IPS-NIHi11 (cell line): ENCODE results near the gene GNPDA2.

Experiments used
- DNase-seq: peaks from one replicate; pipeline ENCODE4 v3.0.0; 2012; ENCODE audit warnings: mixed read lengths, low spot score

Gene GNPDA2

DNA sequence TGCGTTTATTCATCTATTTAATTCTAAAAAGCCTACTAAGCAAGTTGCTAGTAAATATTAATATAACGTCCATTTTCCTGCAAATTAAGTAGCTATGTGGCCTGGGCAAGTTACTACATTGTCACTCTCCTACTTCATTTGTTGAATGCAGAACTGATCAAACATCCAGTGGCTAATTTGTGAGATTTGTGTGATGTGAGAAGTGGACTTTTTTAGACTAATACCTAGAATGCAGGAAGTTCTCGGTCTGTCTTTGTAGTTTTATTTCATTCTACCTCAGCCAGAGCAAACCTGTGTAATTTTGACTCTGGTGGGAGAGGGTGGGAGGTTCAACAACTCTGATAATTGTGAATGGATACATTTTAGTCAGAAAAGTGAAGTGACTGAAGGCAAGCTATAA lies 47.3 kb downstream of the GNPDA2 start:
- no peak for DNase-seq

DNA sequence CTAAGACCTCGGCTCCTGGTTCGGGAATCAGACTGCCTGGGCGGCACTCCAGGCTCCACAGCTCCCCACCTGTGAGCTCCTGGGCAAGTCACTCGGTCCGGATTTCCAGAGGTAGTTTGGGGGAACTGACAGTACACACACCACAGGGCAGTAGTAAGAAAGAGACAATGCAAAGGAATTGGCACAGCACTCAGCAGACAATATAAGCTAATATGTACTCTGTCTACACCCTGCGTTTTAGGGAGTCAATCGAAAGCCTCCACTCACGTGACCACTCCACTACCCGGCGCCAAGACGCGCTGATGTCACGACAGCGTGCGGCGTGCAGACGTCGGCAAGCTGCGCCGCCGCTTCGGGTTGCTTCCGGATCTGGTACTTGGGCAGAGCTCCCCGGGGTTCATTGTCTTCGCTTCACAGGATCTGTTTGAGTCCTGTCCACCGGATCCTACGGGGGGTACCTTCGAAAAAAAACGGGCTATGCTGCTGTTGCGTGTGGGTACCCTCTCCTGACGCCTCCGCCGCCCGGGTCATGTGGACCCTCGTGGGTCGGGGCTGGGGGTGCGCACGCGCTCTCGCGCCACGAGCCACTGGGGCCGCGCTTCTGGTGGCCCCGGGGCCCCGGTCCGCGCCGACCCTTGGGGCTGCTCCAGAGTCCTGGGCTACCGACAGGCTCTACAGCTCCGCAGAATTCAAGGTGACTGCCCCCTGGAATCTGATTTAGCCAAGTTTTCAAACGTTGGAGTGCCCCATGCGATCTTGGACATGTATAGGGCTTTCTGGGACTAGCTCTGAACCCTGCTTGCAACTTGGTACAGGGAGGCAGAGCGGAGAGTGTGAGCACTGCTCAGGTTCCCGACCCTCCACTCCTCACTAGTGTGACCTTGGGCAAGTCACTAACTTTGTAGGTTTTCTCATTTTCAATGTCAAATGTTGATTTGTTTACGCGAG lies 48.0 kb downstream of the GNPDA2 start, which contains the start of gene GUF1:
Gene GUF1 (plus strand): TSS at position 327 of the 948 bp plus-strand sequence. CDS start 203 bp downstream, at position 530.
- DNase-seq = peak; percentile 91

DNA sequence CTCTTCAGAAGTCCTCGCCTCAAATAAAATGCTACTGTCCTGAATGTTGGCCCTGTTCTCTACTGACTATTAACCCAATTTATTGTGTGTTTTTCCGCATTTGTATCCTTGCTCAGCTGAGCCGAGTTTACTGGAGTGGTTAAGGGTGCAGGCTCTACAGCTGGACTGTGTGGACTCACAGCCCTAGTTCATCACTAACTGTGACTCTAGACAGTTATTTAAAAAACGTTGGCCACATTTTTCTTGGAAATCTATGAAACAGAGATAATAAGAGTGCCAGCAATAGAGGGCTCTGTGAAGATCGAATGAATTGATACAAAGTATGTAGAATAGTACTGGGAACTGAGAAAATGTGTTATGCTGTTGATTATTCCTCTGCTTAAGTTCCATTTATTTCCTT lies 51.0 kb downstream of the GNPDA2 start:
- no peak for DNase-seq

DNA sequence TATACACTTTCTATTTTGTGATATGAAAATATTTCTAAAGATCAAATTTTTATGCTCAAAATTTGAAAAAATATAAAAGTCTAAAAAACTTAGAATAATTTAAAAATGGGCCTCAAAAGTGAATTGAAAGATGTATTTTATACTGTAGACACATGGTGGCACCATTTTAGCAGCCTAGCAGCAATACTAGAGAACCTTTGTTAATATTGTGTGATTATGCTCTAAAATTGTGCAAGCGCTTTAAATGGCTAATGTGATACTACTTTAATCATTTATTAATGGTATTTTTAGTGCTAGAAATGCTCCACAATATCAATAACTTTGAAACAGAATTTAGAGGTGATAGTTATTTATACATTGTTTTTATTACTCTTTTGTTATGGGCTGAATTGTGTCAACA lies 51.9 kb downstream of the GNPDA2 start:
- no peak for DNase-seq

DNA sequence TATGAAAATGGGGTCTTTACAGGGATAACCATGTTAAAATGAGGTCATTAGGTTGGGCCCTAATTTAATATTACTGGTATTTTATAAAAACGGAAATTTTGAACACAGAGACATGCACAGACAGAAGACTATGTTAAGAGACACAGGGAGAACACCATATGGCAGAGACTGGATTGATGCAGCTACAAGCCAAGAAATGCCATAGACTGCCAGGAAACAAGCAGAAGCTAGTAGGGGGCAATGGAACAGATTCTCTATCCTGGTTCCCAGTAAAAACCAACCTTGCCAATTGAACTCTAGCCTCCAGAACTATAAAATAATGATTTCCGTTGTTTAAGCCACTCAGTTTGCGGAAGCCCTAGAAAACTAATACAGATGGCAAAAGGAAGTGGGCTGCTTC lies 54.7 kb downstream of the GNPDA2 start:
- DNase-seq = no peak

DNA sequence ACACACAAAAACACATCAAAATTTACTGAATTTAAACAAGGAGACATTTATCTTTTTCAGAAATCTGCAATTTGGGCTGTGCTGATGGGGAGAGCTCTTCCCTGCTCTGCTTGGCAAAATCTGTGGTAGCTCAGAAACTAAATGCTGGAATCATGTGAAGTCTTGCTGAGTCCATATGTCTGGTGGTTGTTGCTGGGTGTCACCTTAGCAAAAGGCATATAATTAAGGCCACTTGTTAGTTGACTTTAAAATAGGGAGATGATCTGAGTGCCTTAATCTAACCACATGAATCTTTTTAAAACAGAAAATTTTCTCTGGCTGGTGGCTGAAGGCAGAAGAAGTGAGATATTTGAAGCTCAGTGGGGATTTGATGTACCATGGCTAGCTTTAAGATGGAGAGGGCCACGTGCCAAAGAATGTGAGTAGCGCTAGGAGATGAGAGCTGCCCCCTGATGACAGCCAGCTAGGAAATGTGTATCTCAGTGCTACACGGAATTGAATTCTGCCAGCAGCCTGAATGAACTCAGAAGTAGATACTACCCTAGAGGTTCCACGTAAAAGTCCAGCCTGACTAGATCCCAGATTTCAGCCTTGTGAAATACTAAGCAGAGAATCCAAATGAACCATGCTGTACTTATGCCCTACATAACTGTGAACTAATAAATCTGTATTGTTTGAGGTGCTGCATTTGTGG lies 55.7 kb downstream of the GNPDA2 start:
- DNase-seq = no peak

DNA sequence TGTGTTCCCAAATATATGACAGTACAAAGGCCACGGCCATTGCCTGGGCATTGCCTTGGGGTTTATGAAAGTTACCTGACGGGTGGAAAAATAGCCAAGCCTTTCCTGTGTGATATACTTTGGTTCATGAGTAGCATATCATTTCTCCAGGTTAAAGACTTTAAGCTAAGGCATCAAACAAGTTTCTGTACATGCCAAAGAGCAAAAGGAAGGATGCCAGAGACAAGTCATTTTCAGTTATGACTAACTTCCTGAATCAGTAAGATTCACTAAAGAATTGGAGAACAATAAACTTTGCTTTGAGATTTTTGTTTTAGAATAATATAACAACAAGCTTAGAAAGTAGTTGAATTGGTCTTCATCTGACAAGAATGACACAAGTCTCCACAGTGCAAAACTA lies 57.8 kb downstream of the GNPDA2 start:
- DNase-seq = no peak

DNA sequence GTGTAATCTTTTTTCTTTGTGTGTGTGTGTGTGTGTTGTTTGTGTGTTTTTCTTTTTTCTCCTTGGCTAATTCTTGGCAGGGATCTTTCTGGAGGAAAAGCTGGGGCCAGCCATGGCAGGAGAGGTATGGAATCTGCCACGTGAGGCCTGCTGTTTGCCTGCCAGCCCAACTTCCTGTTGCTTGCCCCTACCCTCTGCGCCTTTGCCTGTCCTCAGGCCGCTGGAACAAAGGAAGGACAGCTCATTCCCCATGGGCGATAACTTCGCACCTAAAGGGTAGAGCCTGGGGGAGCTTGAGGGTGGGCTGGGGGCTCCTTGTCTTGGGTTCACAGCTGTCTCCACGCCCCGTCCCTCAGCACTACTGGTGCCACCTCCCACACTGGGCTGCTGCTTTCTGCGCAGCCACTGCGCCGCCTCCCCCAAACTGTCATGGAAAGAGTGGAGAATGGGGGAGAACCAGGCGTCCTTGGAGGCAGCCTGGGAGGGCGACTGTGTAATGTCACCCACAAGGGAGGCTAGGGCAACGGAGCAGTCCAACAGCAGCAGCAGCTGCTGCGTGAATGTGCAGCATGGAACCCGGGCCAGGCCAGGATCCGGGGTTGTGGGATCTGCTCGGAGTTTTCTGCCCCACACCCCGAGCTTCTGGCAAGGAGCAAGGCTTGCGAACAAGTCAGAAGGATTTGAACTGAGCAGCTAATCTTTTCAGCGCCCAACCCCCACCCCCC lies 62.7 kb downstream of the GNPDA2 start:
- DNase-seq = no peak

DNA sequence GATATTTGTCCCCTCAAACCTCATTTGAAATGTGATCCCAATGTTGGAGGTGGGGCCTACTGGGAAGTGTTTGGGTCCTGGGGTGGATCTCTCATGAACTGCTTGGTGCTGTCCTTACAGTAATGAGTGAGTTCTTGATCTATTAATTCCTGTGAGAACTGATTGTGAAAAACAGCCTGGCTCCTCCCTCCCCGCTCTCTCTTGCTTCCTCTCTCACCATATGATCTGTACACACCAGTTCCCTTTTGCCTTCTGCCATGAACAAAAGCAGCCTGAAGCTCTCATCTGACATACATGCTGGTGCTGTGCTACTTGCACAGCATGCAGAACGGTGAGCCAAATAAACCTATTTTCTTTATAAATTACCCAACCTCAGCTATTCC lies 63.7 kb downstream of the GNPDA2 start:
- DNase-seq = no peak

DNA sequence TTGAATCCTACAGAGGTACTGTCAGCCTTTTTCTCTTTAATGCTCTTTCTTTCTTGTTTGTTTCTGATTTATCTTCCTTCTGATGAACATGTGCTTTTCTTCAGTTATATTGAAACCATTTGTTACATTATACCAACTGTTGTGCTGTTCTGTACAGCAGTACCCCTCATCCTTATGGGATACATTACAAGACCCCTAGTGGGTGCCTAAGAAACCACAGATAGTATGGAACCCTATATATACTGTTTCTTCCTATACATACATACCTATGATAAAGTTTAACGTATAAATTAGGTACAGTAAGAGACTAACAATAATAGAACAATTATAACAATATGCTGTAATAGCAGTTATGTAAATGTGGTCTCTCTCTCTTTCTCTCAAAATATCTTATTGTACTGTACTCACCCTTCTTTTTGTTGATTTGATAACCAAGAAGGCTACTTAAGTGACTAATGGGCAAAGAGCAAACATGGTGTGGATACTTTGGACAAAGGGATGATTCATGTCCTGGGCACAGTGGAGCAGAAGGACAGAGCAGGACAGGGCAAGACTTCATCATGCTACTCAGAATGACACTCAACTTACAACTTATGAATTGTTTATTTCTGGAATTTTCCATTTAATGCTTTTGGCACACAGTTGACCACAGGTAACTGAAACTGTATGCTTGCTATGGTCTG lies 64.3 kb downstream of the GNPDA2 start:
- no peak for DNase-seq

DNA sequence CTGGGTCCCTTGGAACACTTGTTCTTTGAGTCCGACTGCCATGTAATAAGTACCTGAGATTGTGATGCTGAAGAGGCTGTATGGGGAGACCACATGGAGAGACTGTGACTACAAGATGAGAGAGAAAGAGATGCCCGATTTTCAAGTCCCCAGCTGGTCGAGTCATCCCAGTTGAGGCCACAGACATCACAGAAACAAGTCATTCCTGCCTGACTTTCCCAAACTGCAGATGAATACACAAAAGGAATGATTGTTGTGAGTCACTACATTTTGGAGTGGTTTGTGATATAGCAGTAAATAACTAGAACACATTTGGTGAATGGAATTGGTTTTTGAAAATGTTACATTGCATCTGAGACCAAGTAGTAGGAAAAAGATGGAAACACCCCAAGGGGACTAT lies 66.0 kb downstream of the GNPDA2 start:
- no peak for DNase-seq

DNA sequence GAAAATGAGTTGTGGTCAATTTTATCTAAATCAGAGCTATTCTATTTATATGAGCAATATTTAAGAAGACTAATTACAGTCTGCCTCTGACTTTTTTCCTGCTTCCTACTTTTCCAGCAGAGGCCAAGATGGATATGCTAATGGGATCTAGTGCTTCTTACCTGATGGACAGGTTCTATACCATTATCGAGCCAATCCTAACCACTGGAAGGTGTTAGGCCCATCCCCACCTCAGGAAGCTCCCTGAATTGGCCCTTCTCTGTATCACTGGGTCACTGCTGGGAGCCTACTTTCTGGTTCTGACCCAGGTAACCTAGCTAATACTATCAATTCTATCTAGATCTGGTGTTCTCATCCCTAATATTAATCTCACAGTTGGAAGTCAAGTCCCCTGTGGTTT lies 74.4 kb downstream of the GNPDA2 start:
- DNase-seq = no peak
